Small intestine (tissue), 7 donors: ENCODE measurements around the gene PAX7. TPM values are rescaled to one million over a fixed set of nuclear protein-coding genes. Genes with fewer than 3 reads are reported as not detected.

ENCODE experiments used
- DNase-seq, 2 donors: peaks; one replicate each; pipeline versions ENCODE4 v3.0.0 to v3.0.0-alpha.2; 2013
- FAIRE-seq: peaks from 2 replicates; lab custom pipeline; 2012; peaks lifted over from hg19 to GRCh38; lab: Jason Lieb, UNC
- H3K27ac ChIP-seq, 3 donors: one replicate each; pipeline ENCODE4 v1.5.1; 2013; ENCODE audit warnings: low read length in 2 of 3, mild to moderate bottlenecking in 2 of 3, control low read depth in 1 of 3, inconsistent platforms in 1 of 3, low read depth in 1 of 3, moderate library complexity in 1 of 3
- H3K27me3 ChIP-seq, 3 donors: one replicate each; pipeline ENCODE4 v1.6.1; 2013; ENCODE audit warnings: low read length in 3 of 3, inconsistent platforms in 1 of 3; ENCODE audit not compliant: control insufficient read depth in 3 of 3, insufficient read depth in 3 of 3
- H3K36me3 ChIP-seq, 3 donors: one replicate each; pipeline ENCODE4 v1.6.1; 2013; ENCODE audit warnings: low read length in 3 of 3, inconsistent platforms in 1 of 3, low read depth in 1 of 3, mild to moderate bottlenecking in 1 of 3, moderate library complexity in 1 of 3; ENCODE audit not compliant: control insufficient read depth in 3 of 3, insufficient read depth in 2 of 3
- H3K4me1 ChIP-seq, 3 donors: one replicate each; pipeline ENCODE4 v1.6.1; 2013; ENCODE audit warnings: low read length in 2 of 3, inconsistent platforms in 1 of 3, low read depth in 1 of 3, mild to moderate bottlenecking in 1 of 3, moderate library complexity in 1 of 3; ENCODE audit not compliant: control insufficient read depth in 3 of 3, insufficient read depth in 2 of 3
- H3K4me3 ChIP-seq, 3 donors: one replicate each; pipeline ENCODE4 v1.5.1; 2013; ENCODE audit warnings: low read length in 3 of 3, control low read depth in 1 of 3, inconsistent platforms in 1 of 3, low read depth in 1 of 3, mild to moderate bottlenecking in 1 of 3, moderate library complexity in 1 of 3
- H3K9me3 ChIP-seq, 2 donors: one replicate each; pipeline ENCODE4 v1.6.1; 2013; ENCODE audit warnings: low read depth in 1 of 2, low read length in 1 of 2; ENCODE audit not compliant: control insufficient read depth in 2 of 2, insufficient read depth in 1 of 2
- WGBS, 3 donors: extraction: QIAGEN DNeasy Blood & Tissue Kit; methylation state at CpG; one replicate each; pipeline ENCODE4 v1.1.7; 2013; 5-methylcytosine and 5-hydroxymethylcytosine counted together
- polyA plus RNA-seq, 4 donors: library from polyadenylated mRNA; stranded (reverse) in 3 of 4; unstranded in 1 of 4; fragments of 200-250 nt in 3 of 4; fragments of 120-200 nt in 1 of 4; gene quantifications; one replicate each; pipeline versions ENCODE4 v1.2.1 to v1.2.3, GENCODE V29; 2013
- donor health status: healthy with polysubstance abuse.
- donor health status: control.
- donor health status: control.
- donor health status: Bipolar disorder and iron deficiency.
- donor health status: healthy.

Gene PAX7
- polyA plus RNA-seq, 4 donors, result 0.01 to 0.15 TPM; not detected in 2

DNA sequence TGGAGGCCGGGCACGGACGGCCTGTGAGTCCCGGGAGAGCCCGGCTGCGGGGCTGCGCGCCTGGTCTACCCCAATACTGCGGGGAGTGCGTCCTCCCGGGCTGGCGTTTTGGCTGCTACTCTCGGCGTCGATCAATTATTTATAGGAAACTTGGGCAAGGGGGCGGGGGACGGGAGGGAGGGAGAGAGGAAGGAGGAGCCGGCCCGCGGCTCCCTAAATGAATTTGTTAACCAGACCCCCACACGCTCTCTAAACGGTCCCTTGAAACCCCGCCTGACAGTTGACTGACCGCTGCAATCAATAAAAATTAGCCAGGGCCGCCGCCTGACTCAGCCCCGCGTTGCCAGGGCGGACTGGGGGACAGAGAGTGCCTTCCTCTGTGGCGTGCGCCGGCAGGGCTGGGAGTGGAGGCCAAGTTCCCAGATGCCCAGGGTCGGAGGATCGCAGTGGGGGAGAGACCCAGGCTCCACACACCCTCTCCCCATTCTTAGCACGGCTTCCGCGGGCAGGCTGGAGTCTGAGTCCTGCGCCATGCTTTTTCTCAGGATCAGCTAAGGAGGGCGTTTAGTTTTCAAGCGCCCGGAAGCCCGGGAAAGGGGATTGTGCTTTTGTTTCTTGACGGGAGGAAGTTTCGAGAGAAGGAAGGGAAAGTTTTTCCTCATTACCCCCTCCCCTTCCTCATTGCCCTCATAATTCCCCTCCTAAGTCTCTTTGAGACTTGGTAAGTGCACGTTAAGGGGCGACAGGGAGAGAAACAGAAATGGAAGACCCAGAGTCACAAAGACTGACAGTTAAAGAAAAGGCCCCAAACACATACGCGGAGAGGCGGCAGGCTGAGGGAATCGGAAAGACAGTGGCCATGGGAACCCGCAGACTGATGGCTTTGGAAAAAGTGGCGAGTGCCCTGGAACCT lies 6.2 kb downstream of the PAX7 start:
- Histone ChIP-seq H3K4me1 (no peaks in the 10 kb centered on the region), H3K4me3 (no peak overlapping the region), H3K27me3 (peaks cover 19 to 96% (median 80%) of the 10 kb centered on the region in 3 donors), H3K9me3 (no peaks in the 10 kb centered on the region), H3K27ac (no peak overlapping the region), H3K36me3 (no peaks in the 10 kb centered on the region)
- DNase-seq (no peak), FAIRE-seq (no peak)
- WGBS, 3 donors, result 3 to 6% (median 3%) methylated on average over 50 to 52 of the region's 52 CpGs

DNA sequence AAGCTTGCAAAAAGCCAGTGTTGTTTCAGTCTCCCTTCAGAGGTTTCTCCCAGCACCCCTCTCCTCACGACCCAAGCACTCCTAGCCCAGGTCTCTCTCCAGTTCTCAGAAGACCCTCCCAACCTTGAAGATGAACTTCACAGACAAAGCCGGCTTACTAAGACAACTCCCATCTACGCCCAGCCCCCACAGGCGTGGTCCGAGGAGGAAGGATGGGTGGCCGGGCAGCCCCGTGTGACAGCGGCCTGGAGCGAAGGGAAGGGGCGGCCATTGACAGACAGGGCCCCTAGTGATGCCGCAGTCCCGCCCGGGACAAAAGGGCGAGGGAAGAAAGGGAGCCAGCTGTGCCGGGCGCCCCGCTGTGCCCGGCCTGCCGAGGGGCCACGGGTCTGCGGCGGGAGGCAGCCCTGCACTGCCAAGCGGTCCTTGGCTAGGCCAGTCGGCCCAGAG lies 6.9 kb downstream of the PAX7 start:
- no peak for DNase-seq
- no peak for FAIRE-seq
- 3 to 10% (median 4%) methylated on average over 24 of the region's 24 CpGs for WGBS, 3 donors

DNA sequence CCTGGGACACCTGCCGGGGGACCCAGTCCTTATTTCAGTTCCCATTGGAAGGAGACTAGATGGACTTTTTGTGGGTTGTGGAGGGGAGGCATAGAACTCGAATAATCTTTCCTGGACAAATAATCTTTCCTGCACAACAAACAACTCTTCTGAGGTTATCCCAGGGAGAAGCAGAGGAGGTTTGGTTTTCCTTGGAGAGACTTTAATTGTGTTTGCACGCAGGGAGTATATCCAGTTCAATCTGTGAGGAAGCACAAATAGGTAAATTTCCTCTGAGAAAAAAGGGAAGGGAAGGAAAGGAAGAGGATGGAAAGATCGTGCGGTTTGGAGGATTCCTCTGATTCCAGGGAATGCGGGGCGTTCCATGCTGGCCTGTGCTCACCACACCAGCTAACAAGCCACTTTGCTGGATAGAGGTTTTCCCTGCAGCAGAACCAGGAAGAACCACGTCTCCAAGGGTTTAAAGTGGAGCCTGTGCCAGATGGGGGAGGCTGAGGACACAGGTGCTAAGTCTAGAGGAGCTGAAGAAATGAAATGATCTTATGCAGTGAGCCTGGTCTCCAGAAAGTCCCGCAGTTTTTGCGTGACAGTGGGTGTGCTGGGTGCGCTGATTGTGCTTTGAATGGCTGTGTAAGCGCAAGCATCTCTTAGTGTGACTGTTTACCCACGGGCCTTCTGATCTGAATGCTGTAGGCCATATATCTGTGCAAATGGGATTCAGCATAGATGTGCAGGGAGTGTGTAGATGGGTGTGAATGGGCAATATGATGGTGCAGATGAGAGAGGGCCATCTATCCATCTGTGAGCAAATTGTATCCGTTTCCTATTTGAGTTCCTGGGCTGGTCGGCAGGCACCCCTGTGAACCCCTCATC lies 7.6 kb downstream of the PAX7 start:
- Histone ChIP-seq H3K4me3 (no peak overlapping the region), H3K27ac (no peak overlapping the region), H3K36me3 (no peaks in the 10 kb centered on the region), H3K4me1 (no peaks in the 10 kb centered on the region), H3K27me3 (peaks cover 19 to 96% (median 79%) of the 10 kb centered on the region in 3 donors), H3K9me3 (no peaks in the 10 kb centered on the region)
- FAIRE-seq, result no peak
- DNase-seq, result no peak
- 7 to 8% (median 8%) methylated on average over 15 of the region's 15 CpGs for WGBS, 3 donors

More for the DNA sequence above, 6.9 kb downstream of the PAX7 start:
- no peaks in the 10 kb centered on the region for H3K9me3 ChIP-seq
- H3K4me3 ChIP-seq, result no peak overlapping the region
- no peak overlapping the region for H3K27ac ChIP-seq
- H3K27me3 ChIP-seq, result peaks cover 19 to 95% (median 80%) of the 10 kb centered on the region in 3 donors
- no peaks in the 10 kb centered on the region for H3K4me1 ChIP-seq
- no peaks in the 10 kb centered on the region for H3K36me3 ChIP-seq

DNA sequence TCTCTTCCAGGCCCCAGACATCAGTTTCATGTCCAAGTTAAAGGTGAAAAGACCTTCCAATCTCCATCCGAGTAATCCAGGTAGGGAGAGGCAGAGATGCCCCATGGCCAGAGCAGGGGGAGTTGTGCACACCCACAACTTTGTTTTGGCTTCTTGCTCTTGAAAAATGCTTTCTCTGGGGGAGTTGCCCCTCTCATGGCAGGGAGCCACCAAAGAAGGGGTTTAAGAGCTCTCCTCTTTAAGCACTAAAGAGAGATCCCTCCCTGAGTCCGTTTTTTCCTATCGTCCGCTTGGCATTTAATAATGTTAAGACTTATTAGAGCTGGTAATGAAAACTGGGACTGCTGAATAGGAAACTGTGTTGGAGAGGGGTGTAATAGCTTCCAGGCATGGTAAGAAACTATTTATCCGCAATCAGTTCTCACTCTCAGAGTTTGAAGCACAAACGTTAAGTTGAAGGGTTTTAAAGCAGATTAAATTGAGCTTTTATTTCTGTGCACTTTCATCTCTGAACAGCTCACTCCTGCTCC lies 8.3 kb downstream of the PAX7 start:
- no peak for DNase-seq
- whole genome bisulfite sequencing, 3 donors, result 7 to 10% (median 8%) methylated on average over 6 of the region's 6 CpGs

DNA sequence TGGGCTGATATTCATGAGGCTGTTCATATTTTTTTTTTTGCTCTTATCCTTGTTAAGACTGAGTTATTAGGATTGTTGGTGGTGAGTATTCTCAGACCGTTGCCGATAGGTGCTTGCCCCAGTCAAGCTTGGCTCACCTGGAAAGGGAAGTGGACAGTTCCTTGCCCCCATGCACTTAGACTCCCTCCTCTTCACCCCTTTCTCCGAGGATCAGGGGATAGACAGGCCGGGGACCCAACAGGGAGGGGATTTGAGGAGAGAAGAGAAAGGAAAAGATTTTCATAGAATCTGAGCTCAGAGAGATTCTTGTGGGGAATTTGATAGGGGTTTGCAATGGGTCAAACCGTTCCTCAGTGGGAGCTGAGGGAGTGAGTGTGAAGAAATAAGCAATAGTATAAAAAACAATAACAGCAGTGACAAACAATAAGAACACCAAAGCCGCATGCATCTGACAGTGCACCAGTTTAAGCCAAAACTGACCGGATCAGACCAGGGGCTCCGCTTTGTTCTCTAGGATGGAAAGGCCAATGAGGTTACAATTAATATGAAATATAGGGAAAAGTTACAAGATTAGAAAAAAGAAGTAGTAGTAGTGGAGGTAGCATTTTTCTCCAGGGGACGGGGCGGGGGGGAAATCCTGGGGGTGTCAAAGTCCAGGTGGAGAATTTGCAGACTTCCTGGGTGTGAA lies 8.9 kb downstream of the PAX7 start:
- no peaks in the 10 kb centered on the region for H3K9me3 ChIP-seq
- no peak for FAIRE-seq
- WGBS, 3 donors, result 6 to 11% (median 9%) methylated on average over 10 of the region's 10 CpGs

More for the DNA sequence above, 8.3 kb downstream of the PAX7 start:
- Histone ChIP-seq H3K27ac (no peak overlapping the region), H3K27me3 (peaks cover 20 to 96% (median 79%) of the 10 kb centered on the region in 3 donors), H3K9me3 (no peaks in the 10 kb centered on the region), H3K4me3 (no peak overlapping the region), H3K36me3 (no peaks in the 10 kb centered on the region), H3K4me1 (no peaks in the 10 kb centered on the region)
- no peak for FAIRE-seq

DNA sequence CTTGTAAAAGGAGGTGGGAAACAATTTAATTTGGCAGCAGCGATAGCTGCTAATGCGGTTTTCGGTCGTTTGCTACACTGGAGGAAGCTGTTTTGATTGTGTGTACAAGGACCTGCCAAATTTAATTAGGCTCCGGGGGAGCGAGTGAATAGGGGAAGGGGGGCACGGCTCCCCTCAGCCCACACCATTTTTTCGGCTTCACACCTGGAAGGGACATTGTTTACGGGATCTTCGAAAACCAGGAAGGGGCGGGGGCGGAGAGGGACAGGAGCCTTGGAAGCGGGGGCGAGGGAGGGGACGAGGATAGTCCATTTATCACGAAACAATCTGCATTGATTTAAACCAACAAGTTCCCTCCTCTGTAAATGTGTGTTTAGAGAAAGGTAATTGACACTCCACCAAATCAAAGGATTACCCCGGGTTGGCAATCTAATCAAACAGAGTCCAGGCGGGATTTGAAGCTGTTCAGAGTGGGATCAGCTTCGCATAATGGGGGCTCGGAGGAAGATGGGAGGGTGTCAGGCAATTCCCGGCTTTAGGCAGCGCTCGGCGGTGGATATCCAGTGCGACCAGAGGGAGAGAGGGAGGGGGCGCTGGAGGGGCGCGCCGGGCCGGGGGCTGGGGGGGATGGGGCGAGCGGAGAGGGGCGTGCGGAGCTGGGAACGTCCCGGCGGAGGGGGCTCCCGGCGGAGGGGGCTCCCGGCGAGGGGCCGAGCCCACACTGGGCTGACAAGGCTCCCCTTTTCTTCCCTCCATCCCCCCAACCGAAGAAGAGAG lies 9.8 kb downstream of the PAX7 start:
- Histone ChIP-seq H3K4me3 (no peak overlapping the region), H3K9me3 (no peaks in the 10 kb centered on the region), H3K36me3 (no peaks in the 10 kb centered on the region), H3K27me3 (peaks cover 20 to 96% (median 82%) of the 10 kb centered on the region in 3 donors), H3K27ac (no peak overlapping the region), H3K4me1 (no peaks in the 10 kb centered on the region)
- 5 to 9% (median 5%) methylated on average over 32 to 43 of the region's 43 CpGs for WGBS, 3 donors
- DNase-seq (no peak), FAIRE-seq (no peak)

More for the DNA sequence above, 8.9 kb downstream of the PAX7 start:
- DNase-seq, result no peak
- Histone ChIP-seq H3K4me3 (no peak overlapping the region), H3K4me1 (no peaks in the 10 kb centered on the region), H3K27ac (no peak overlapping the region), H3K36me3 (no peaks in the 10 kb centered on the region), H3K27me3 (peaks cover 20 to 96% (median 80%) of the 10 kb centered on the region in 3 donors)

DNA sequence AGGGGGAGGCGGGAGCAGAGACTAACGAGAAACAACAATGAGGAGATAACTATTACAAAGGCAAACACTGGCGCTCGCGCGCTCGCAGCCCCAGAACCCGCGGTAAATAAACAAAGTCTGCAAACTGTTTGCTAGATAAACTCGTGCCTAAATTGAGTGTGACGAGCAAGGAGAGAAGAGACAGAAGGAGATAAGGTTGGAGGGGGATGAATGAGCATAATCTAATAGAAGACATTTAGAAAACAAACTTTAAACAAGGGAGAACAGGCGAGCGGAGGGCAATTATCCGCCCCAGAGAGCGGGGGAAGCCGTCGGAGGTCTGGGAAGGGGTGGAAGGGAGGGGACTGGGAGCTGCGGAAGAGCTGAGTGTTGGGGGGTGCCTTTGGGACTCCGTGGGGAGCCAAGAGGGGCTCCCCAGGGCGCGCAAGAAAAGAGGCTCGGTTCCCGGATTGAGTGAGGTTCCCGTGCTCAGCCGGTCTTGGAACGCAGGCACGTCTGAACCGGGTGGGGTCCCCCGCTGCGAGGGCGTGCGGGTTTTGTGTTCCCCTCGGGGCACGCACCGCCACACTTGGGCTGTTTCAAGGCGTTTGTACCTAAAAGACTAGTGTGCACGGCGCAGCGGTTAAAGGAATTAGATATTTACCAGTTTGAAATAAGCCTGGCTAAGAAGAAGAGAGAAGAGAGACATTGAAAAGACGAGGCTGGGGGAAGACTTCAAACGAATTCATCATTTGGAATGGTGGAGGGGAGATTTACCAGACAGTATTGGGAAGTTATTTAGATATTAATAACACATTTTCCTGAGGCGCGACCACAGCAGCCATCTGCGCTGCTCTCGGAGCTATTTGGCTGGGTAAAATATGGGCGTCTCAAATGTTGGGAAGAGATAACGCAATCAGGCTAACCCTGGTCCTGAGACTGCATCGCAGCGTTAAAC lies 10.6 kb downstream of the PAX7 start:
- Histone ChIP-seq H3K36me3 (no peaks in the 10 kb centered on the region), H3K4me1 (no peaks in the 10 kb centered on the region), H3K4me3 (no peak overlapping the region), H3K27me3 (peaks cover 14 to 96% (median 83%) of the 10 kb centered on the region in 3 donors), H3K9me3 (no peaks in the 10 kb centered on the region), H3K27ac (no peak overlapping the region)
- WGBS, 3 donors, result 5 to 9% (median 8%) methylated on average over 49 of the region's 49 CpGs
- FAIRE-seq (no peak), DNase-seq (no peak)
